Measurements from ENCODE around the gene AVEN. TPM values are rescaled to one million over a fixed set of nuclear protein-coding genes. Genes with fewer than 3 reads are reported as not detected.

The AVEN gene
- polyA plus RNA-seq, 3 donors = 2.3 to 4.8 (median 3.4) TPM

- no peak overlapping the region for H3K4me2 ChIP-seq (replicated peaks; ENCODE audit: extremely low read depth, low read length, poor library complexity, severe bottlenecking)
- Mint-ChIP-seq H3K27me3 (ENCODE audit: low read depth in 3 of 3) (peaks cover 0 to 2% (median 0%) of the 10 kb centered on the region in 3 donors), H3K9me3 (peaks cover 0 to 7% (median 2%) of the 10 kb centered on the region in 7 donors), H3K36me3 (no peaks in the 10 kb centered on the region), H3K4me1 (no peaks in the 10 kb centered on the region), H3K27ac (no peak overlapping the region), H3K4me3 (no peak overlapping the region)
- H3K4me3 ChIP-seq (replicated peaks in 1 of 3; ENCODE audit: low read depth in 2 of 3, low read length in 3 of 3) = no peak overlapping the region
- H3K4me1 ChIP-seq (ENCODE audit: control insufficient read depth in 1 of 2, insufficient read depth in 2 of 2, low read length in 2 of 2) = no peaks in the 10 kb centered on the region
- H3K27me3 ChIP-seq (ENCODE audit: control insufficient read depth in 2 of 2, insufficient read depth in 2 of 2, low read length in 2 of 2) = no peaks in the 10 kb centered on the region
- H4K20me1 ChIP-seq (ENCODE audit: insufficient read depth, low read length) = no peaks in the 10 kb centered on the region
- no peak overlapping the region for H3K27ac ChIP-seq (ENCODE audit: low read depth in 1 of 2, low read length in 2 of 2)
- no peaks in the 10 kb centered on the region for H3K79me2 ChIP-seq (ENCODE audit: insufficient read depth, low read length)
- H3K9ac ChIP-seq (ENCODE audit: insufficient read depth, low read length, poor library complexity, severe bottlenecking) = no peak overlapping the region
- no peaks in the 10 kb centered on the region for H3K36me3 ChIP-seq (replicated peaks in 1 of 2; ENCODE audit: control insufficient read depth in 1 of 2, insufficient read depth in 2 of 2, low read length in 2 of 2)
- DNase-seq = no peak
- intact Hi-C loops (cut with micrococcal nuclease) = no loop called here
- no peak overlapping the region for H2AFZ ChIP-seq (ENCODE audit: insufficient read depth, low read depth, low read length, poor library complexity, severe bottlenecking)
- TF ChIP-seq CTCF (IDR thresholded peaks at IDR 0.05) = no peak
- 90% methylated on average over 2 of the region's 4 CpGs for WGBS (ENCODE audit: insufficient coverage)
- no peaks in the 10 kb centered on the region for H3K9me3 ChIP-seq (replicated peaks in 1 of 2; ENCODE audit: control insufficient read depth in 1 of 2, insufficient read depth in 1 of 2, low read length in 2 of 2)
These were observed 194.8 kb downstream of the AVEN start for GRCh38 chr15:33844186-33844585.

GRCh38 chr15:33840615-33841014 lies 198.4 kb downstream of the AVEN start:
- Mint-ChIP-seq H3K9me3 (peaks cover 0 to 11% (median 3%) of the 10 kb centered on the region in 7 donors), H3K4me3 (no peak overlapping the region), H3K27ac (no peak overlapping the region), H3K4me1 (no peaks in the 10 kb centered on the region), H3K36me3 (no peaks in the 10 kb centered on the region), H3K27me3 (ENCODE audit: low read depth in 3 of 3) (peaks cover 0 to 3% (median 0%) of the 10 kb centered on the region in 3 donors)
- H3K9ac ChIP-seq (ENCODE audit: insufficient read depth, low read length, poor library complexity, severe bottlenecking) = no peak overlapping the region
- H3K79me2 ChIP-seq (ENCODE audit: insufficient read depth, low read length) = no peaks in the 10 kb centered on the region
- no peak overlapping the region for H3K27ac ChIP-seq (ENCODE audit: low read depth in 1 of 2, low read length in 2 of 2)
- H3K4me1 ChIP-seq (ENCODE audit: control insufficient read depth in 1 of 2, insufficient read depth in 2 of 2, low read length in 2 of 2) = no peaks in the 10 kb centered on the region
- no peak for DNase-seq
- 100% methylated on average over 2 of the region's 3 CpGs for WGBS (ENCODE audit: insufficient coverage)
- no peak overlapping the region for H3K4me2 ChIP-seq (replicated peaks; ENCODE audit: extremely low read depth, low read length, poor library complexity, severe bottlenecking)
- no peaks in the 10 kb centered on the region for H4K20me1 ChIP-seq (ENCODE audit: insufficient read depth, low read length)
- no peaks in the 10 kb centered on the region for H3K36me3 ChIP-seq (replicated peaks in 1 of 2; ENCODE audit: control insufficient read depth in 1 of 2, insufficient read depth in 2 of 2, low read length in 2 of 2)
- H3K9me3 ChIP-seq (replicated peaks in 1 of 2; ENCODE audit: control insufficient read depth in 1 of 2, insufficient read depth in 1 of 2, low read length in 2 of 2) = no peaks in the 10 kb centered on the region
- no peak overlapping the region for H2AFZ ChIP-seq (ENCODE audit: insufficient read depth, low read depth, low read length, poor library complexity, severe bottlenecking)
- no peak overlapping the region for H3K4me3 ChIP-seq (replicated peaks in 1 of 3; ENCODE audit: low read depth in 2 of 3, low read length in 3 of 3)
- TF ChIP-seq CTCF (IDR thresholded peaks at IDR 0.05) = no peak
- no peaks in the 10 kb centered on the region for H3K27me3 ChIP-seq (ENCODE audit: control insufficient read depth in 2 of 2, insufficient read depth in 2 of 2, low read length in 2 of 2)
- intact Hi-C loops (cut with micrococcal nuclease) = no loop called here
